NB4 (cell line): ENCODE data around the gene PLPPR5.
A peak's percentile ranks its signal among the peaks of the same experiment; 100 is the strongest.

Experiments
- DNase-seq: peaks from one replicate; pipeline ENCODE4 v3.0.0; 2010; ENCODE audit warnings: low read depth
- H3K4me3 ChIP-seq: one replicate; pipeline ENCODE4 v1.5.1; 2011; ENCODE audit warnings: mild to moderate bottlenecking, low read depth, low read length, moderate library complexity
- CTCF ChIP-seq: IDR thresholded peaks from one replicate; pipeline ENCODE4 v1.5.1; 2012; ENCODE audit warnings: low read depth, low read length
- MAX ChIP-seq: IDR thresholded peaks from 2 replicates; pipeline ENCODE4 v1.6.1; 2011; ENCODE audit warnings: low read depth, low read length
- MYC ChIP-seq: IDR thresholded peaks from 2 replicates; pipeline ENCODE4 v1.6.1; 2011; ENCODE audit warnings: low read depth, low read length
- POLR2A ChIP-seq: IDR thresholded peaks from 2 replicates; pipeline ENCODE4 v1.6.1; 2011; ENCODE audit warnings: mild to moderate bottlenecking; ENCODE audit not compliant: insufficient read length; ENCODE audit errors: extremely low read depth

The PLPPR5 gene

GRCh38 chr1:98940069-98940721, 64.5 kb downstream of the PLPPR5 start:
- H3K4me3 ChIP-seq, result no peak overlapping the region
- DNase-seq, result peak; percentile 7
- TF ChIP-seq MYC, result no peak

DNA sequence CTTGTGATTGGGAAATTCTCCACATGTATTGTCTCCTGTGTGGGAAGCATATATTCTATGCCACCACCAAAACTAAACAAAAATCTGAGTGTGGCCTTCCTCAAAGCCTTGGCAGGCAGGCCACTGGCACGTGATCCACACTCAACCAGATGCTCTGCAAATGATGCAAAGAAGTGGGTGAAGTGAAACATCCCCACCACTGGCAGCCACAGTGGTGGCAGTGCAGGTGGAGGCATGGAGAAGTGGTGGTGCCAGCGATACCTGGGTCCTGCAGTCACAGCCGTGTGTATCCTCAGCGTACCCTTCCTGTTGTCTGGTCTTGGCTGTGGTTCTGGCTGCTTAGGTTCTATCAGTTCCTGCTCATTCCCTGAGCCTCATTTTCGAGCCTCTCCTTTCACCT, 65.2 kb downstream of the PLPPR5 start:
- TF ChIP-seq CTCF, result no peak
- no peak for TF ChIP-seq POLR2A
- TF ChIP-seq MAX, result no peak
- TF ChIP-seq MYC, result no peak
- no peak overlapping the region for H3K4me3 ChIP-seq
- DNase-seq, result no peak

- TF ChIP-seq CTCF, result no peak
- no peak for TF ChIP-seq MAX
- no peak for TF ChIP-seq POLR2A
- TF ChIP-seq MYC, result no peak
- DNase-seq, result no peak
- no peak overlapping the region for H3K4me3 ChIP-seq
These were observed 67.3 kb downstream of the PLPPR5 start for GRCh38 chr1:98937347-98937746.

DNA sequence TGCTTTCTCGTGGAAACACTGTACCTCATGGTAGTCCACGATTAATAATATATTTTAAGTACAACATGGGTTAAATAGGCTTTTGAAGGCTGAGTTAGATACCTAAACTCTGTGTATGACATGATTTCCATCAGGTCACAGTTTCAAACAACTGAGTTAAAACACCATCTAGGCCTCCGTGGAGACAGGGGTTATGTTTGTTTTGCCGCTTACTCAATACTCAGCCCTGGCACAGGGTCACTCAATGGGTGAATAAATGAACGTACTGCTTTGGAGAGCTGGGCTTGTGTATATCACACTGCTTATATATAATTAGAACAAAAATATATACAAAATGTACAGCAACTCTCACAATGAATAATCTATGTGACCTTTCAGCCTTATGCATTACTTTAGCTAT, 72.5 kb downstream of the PLPPR5 start:
- H3K4me3 ChIP-seq, result no peak overlapping the region
- no peak for TF ChIP-seq MYC
- TF ChIP-seq MAX, result no peak
- no peak for TF ChIP-seq POLR2A
- no peak for TF ChIP-seq CTCF
- no peak for DNase-seq

GRCh38 chr1:98931128-98931835, 73.4 kb downstream of the PLPPR5 start:
- DNase-seq, result no peak
- TF ChIP-seq CTCF (no peak), POLR2A (no peak), MYC (no peak), MAX (no peak)

GRCh38 chr1:98929437-98929836, 75.2 kb downstream of the PLPPR5 start:
- TF ChIP-seq MYC (no peak), MAX (no peak), CTCF (no peak), POLR2A (no peak)
- H3K4me3 ChIP-seq, result no peak overlapping the region
- no peak for DNase-seq

More at GRCh38 chr1:98931128-98931835, 73.4 kb downstream of the PLPPR5 start:
- H3K4me3 ChIP-seq, result no peak overlapping the region
